HG02798 (cell line): ENCODE data around the gene NIPSNAP3A.
A peak's percentile ranks its signal among the peaks of the same experiment; 100 is the strongest.

Source experiments
- ATAC-seq: cut with Tn5 transposase; IDR thresholded peaks from one replicate; pipeline ENCODE4 v1.9.1; 2021; ENCODE audit warnings: mild to moderate bottlenecking; ENCODE audit not compliant: unreplicated experiment, poor library complexity

The NIPSNAP3A gene

DNA sequence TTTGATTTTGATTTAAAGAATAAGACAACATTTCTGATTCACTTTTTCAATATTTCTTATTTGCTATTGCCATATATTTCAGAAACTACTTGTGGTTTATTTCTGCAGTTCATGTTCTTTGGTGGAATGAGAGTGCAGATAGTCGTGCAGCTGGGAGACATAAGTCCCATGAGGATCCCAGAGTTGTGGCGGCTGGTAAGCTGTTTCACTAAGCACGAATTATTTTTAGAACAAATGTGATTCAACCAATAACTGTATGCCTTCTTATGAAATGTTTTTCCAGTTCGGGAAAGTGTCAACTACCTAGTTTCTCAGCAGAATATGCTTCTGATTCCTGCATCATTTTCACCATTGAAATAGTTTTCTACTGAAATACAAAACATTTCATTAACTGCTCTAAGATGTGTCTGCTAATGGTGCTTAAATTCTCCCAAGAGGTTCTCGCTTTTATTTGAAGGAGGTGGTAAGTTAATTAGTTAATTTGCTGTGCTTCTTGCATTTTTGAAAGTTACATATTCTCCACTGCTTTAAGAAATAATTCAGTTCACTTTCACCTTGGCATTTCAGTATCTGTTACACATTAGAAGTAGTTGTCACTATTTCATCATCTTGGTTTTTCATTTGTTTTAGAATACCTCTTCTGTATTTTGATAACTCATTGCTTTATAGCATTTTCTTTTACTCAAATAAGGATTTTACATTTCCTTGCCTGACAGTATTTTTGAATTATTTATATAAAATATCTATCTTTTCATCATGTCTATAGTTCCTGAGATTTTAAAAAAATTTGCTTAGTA is 25.4 kb downstream of the NIPSNAP3A start:
- ATAC-seq: peak; percentile 29

DNA sequence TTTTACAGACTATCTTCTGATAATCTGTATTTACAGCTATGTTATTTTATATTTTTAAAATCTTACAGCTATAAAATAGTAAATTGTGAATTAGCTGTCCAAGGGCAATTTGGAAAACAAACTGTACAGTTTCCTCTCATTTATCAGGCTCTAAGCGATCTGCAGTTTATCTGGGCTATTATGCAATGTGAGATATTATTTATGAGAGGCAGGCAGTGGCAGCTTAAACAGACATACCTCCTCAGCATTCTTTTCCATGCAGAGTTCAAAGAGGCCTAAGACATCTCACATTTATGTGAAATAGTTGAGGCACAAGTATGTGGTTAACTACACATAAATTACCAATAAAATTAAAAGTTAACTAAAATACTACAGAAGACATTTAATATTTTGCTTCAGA is 26.6 kb downstream of the NIPSNAP3A start:
- ATAC-seq: no peak

- ATAC-seq: peak; percentile 91
Measured at GRCh38 chr9:104774831-104775573, 27.5 kb downstream of the NIPSNAP3A start.

DNA sequence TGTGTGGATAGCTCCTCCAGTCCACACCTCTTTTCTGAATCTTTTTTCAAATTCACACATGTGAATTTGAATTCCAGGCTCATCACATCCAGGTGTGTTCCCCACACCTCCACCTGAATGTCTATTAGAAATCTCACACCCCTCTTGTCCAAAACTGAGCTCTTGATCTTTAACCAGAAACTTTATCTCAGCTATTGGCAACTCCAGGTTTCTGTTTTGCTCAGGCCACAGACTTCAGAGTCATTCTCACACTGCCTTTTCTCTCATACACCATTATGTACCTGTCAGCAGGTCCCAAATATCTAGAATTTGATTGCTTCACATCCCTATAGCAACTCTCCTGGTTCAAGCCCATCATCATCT is 28.1 kb downstream of the NIPSNAP3A start:
- ATAC-seq: peak; percentile 71

GRCh38 chr9:104775976-104776375 is 28.5 kb downstream of the NIPSNAP3A start:
- ATAC-seq: no peak

DNA sequence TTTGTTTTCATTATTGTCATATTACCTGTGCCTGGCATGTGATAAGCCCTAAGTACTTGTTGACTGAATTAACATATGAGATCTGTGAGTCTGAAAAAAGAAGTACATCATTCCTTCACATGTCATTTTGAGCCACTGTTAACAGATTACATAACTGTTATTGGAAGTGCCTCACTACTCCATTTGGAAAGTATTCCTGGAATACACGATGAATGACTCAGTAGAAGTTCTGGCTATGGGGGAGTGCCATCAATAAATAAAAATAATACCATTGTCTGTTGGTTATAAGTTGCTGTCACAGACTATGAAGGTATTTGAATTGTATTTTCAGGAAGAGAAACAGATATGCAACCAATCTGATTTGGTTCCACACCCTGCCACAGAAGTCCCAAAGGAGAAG is 29.3 kb downstream of the NIPSNAP3A start:
- no peak for ATAC-seq

GRCh38 chr9:104778802-104779201 is 31.3 kb downstream of the NIPSNAP3A start:
- no peak for ATAC-seq

DNA sequence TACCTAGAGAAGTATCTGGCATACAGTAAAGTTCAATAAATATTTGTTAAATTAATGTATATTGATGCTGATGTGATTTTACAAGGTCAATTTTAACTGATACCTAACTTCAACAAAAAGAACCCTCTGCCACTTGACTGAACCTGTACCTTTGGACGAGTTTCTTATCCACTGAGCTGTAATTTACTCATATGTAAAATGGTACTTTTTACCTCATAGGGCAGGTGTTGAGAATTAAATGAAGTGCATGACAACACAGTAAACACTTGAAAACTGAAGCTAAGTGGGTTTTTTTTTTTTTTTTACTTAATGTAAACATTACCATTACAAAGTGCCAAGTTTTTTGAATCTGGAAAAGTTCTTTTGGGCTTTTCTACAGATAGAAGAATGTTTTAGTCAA is 31.9 kb downstream of the NIPSNAP3A start:
- ATAC-seq: no peak

DNA sequence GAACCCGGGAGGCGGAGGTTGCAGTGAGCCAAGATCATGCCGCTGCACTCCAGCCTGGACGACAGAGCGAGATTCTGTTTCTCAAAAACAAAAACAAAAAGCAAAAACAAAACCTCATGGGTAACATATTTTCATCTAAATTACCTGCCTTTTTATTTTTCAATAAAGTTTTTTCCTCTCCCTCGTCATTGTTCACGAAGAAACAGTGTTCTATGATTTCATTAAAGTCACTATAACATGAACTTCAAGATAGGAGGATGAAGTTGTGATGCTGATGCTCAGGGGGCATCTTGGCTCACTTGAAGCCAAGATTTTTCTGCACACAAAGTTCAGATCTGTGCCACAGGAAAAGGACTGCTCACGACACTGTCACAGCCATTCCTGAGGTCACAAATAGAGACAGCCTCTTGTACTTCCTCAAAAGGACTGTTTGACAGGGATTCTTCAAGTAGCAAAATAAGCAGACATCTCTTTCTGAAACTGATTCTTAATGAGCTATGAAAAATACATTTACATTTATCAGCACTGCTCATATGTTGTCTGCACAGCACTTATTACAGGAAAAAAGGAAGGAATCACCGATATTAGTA is 32.6 kb downstream of the NIPSNAP3A start:
- ATAC-seq: no peak

GRCh38 chr9:104780796-104781395 is 33.4 kb downstream of the NIPSNAP3A start:
- ATAC-seq: no peak

- peak; percentile 4 for ATAC-seq
Measured at GRCh38 chr9:104783588-104783987, 36.1 kb downstream of the NIPSNAP3A start.

GRCh38 chr9:104784098-104784497 is 36.6 kb downstream of the NIPSNAP3A start:
- ATAC-seq: peak; percentile 86

GRCh38 chr9:104786293-104786692 is 38.8 kb downstream of the NIPSNAP3A start:
- ATAC-seq: no peak

- ATAC-seq: no peak
Measured at GRCh38 chr9:104787306-104788015, 40.0 kb downstream of the NIPSNAP3A start.

DNA sequence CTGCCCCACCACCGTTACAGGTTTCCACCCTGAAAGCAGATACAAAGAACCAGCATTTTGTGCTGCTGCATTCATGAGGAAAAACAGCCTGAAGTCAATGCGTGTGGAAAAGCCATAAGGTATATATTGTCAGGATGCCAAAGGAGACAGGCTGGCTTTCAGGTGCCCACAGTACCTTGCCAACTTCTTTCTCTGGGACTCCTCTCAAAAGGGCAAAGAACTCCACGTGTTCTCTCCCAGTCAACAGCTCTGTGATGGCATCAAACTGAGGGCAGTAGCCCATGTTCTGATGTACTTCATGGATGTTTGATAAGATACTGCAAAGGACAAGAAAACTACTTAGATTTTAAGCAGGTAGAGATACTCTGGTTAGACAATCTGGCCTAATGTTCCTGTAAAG is 40.8 kb downstream of the NIPSNAP3A start:
- no peak for ATAC-seq

DNA sequence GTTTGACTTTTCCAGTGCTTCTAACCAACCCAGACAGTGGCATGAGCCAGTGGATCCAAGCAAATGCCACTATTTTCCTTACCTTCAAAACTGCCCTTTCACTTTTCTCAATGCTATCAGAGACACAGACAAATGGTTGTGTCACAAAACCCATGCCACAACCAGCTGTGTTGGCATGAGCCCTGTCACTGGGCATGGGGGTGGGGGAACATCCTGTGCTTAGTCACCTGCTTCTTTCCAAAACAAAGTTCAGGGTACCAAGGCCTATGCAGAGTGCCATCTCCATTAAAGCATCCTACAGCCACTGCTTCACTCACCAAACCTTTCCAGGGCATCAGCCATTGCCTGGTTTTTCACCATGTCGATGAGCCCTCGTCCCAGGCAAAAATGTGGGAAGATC is 46.6 kb downstream of the NIPSNAP3A start:
- ATAC-seq: no peak

- ATAC-seq: no peak
Measured at GRCh38 chr9:104795082-104795481, 47.6 kb downstream of the NIPSNAP3A start.

GRCh38 chr9:104795857-104796256 is 48.4 kb downstream of the NIPSNAP3A start:
- no peak for ATAC-seq

DNA sequence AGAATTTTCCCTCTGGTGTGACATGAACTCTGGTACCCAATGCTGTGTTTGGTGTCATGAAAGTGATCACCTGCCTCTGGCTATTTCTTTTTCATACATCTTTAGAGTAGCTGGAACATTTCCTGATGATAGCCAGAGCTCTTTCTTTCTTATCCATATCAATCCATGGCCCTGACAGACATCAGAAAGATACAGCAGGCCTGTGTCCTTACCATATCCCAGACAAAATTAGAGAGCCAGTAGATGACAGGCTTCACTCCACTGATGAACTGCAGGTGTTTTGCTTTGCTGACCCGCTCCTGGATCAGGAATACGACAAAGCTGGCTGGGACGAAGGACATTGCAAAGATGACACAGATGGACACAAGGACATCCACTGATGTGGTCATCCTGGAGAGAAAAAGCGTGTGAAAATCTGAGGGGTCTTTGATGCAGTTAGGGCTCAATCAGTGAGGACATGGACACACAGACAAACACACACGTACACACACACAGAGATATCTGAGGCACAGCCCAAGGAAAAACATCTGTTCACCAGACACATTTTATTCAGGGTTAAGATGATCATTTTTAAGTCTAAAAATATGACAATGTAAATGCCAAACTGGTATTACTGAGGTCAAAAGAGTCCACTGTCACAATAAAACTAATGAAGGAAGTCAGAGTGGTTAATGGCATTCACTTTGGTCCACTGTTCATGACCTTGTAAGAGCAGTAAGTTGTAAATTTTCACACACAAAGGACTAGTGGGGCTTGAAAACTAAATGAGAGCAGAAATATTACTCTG is 50.9 kb downstream of the NIPSNAP3A start:
- ATAC-seq: no peak
